Measurements from ENCODE around the gene S100A7A. TPM values are rescaled to one million over a fixed set of nuclear protein-coding genes. Genes with fewer than 3 reads are reported as not detected.

The S100A7A gene
- total and polyA plus RNA-seq, 2 donors (not counting 3 experiments of a cell fraction or from before 2014, with no cell fraction given): not detected

GRCh38 chr1:153431002-153431401, 14.7 kb downstream of the S100A7A start:
- no peak for FAIRE-seq
- Histone ChIP-seq H3K27ac (ENCODE audit: insufficient read depth, low read depth, low read length) (no peak overlapping the region), H4K20me1 (replicated peaks; ENCODE audit: control insufficient read depth, extremely low read depth, insufficient read depth, low read length) (no peaks in the 10 kb centered on the region), H2AFZ (ENCODE audit: low read depth, low read length) (no peak overlapping the region), H3K4me1 (ENCODE audit: control insufficient read depth, extremely low read depth, insufficient read depth, low read length) (no peaks in the 10 kb centered on the region), H3K4me3 (replicated peaks in 1 of 3; ENCODE audit: insufficient read depth in 1 of 3, low read depth in 1 of 3, low read length in 3 of 3) (no peak overlapping the region), H3K27me3 (ENCODE audit: control insufficient read depth in 2 of 2, insufficient read depth in 2 of 2, low read length in 2 of 2) (no peaks in the 10 kb centered on the region), H3K79me2 (ENCODE audit: control insufficient read depth, insufficient read depth, low read length) (no peaks in the 10 kb centered on the region), H3K36me3 (ENCODE audit: control insufficient read depth in 2 of 2, extremely low read depth in 1 of 2, insufficient read depth in 2 of 2, low read length in 2 of 2) (no peaks in the 10 kb centered on the region), H3K4me2 (ENCODE audit: insufficient read depth, low read length) (no peak overlapping the region), H3K9me1 (replicated peaks; ENCODE audit: control insufficient read depth, extremely low read depth, insufficient read depth, low read length) (no peaks in the 10 kb centered on the region), H3K9me3 (replicated peaks; ENCODE audit: control insufficient read depth, insufficient read depth, low read length) (no peaks in the 10 kb centered on the region), H3K9ac (replicated peaks; ENCODE audit: extremely low read depth, insufficient read depth, low read length) (no peak overlapping the region)
- TF ChIP-seq CTCF (IDR thresholded peaks at IDR 0.05; ENCODE audit: extremely low read depth in 1 of 2, insufficient read depth in 1 of 2, low read depth in 1 of 2, low read length in 2 of 2) (no peak), FOS (IDR thresholded peaks at IDR 0.05; ENCODE audit: borderline replicate concordance, insufficient read depth, low read length) (no peak), EZH2 (IDR thresholded peaks at IDR 0.05; ENCODE audit: borderline replicate concordance, low read depth, low read length, severe bottlenecking) (no peak), MAX (IDR thresholded peaks at IDR 0.05; ENCODE audit: insufficient read depth, insufficient read length) (no peak), MYC (IDR thresholded peaks at IDR 0.05; ENCODE audit: low read depth, low read length) (no peak), POLR2A (IDR thresholded peaks at IDR 0.05; ENCODE audit: low read depth, low read length) (no peak), JUN (IDR thresholded peaks at IDR 0.05; ENCODE audit: borderline replicate concordance, insufficient read depth, insufficient read length, low read depth) (no peak), POLR2AphosphoS5 (IDR thresholded peaks at IDR 0.05; ENCODE audit: insufficient read depth, low read depth, low read length) (no peak), GATA2 (IDR thresholded peaks at IDR 0.05; ENCODE audit: insufficient read depth, insufficient read length, low read depth, low read length) (no peak)
- dilution Hi-C loops (cut with MboI; ENCODE audit: extremely low pct_ligation_motif_present, low sequenced_read_pairs) (no loop called here), intact Hi-C loops (cut with micrococcal nuclease) (no loop called here)
- ChIA-PET CTCF (no interaction called here), POLR2A (no interaction called here)
- no TSS peak for BruUV-seq (replicated peaks)
- no peak for DNase-seq (ENCODE audit: low read depth, low spot score)

All from endothelial cell of umbilical vein (primary cell).